GM12892 (cell line): ENCODE results near the gene ISL1.

Source experiments
- POLR2A ChIP-seq: IDR thresholded peaks from 2 replicates; pipeline ENCODE4 v1.6.1; 2011; ENCODE audit warnings: low read depth, low read length, control low read depth
- POLR2AphosphoS5 ChIP-seq: IDR thresholded peaks from 2 replicates; pipeline ENCODE4 v1.6.1; 2011; ENCODE audit warnings: low read depth, low read length, control low read depth
- TAF1 ChIP-seq: IDR thresholded peaks from 2 replicates; pipeline ENCODE4 v1.6.1; 2011; ENCODE audit warnings: low read depth, mild to moderate bottlenecking, control low read depth, low read length, borderline replicate concordance

DNA sequence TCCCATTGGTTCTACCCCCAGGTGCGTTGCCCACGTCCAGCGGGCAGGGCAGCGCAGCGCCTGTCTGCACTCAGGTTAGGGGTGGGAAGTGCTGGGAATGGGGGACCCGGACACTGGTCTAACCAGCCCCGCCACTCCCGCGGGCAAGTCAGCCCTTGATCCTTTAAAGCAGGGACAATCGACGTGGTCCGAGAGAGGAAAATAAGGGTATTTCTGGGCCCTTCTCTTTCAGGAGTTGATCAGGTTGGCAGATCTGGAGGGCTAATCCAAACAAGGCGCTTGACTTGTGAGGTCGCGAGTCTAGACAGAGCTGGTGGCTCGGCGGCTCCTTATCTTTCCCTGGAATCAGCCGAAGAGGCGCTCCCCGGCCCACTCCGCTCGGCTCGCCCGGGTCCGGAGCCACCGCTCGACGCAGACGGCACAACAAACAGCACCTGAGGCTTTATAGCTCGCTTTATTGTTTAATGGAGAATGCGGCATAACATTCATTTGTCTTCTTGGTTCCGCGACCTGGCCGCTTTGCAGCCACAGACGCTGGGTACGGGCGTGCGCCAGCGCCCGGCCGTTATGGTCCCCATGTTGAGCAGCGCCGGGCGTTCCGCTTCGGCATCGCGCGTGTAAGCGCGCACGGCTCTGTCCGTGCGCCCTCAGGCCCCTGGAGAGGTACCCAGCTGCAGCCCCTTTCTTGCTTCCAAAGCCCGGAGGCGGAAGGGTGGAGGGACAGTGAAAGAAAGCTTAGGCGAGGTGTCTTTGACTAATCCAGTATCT lies 15.8 kb downstream of the ISL1 start:
- TF ChIP-seq POLR2A (no peak), TAF1 (no peak), POLR2AphosphoS5 (no peak)
